Right lobe of liver (tissue), 4 donors: ENCODE data around the gene ENTPD1.

Source experiments
- POLR2A ChIP-seq: fragments of 450-650 bp; IDR thresholded peaks from one replicate; pipeline ENCODE4 v1.6.1; 2017; ENCODE audit warnings: antibody characterized with exemption, mild to moderate bottlenecking
- TF ChIP-seq, protein P1 (sequence below), 4 donors: fragments of 200-600 bp in 3 of 4; fragments of 450-650 bp in 1 of 4; IDR thresholded peaks; one replicate each; pipeline versions ENCODE4 v1.5.1 to v1.8.0; 2016 to 2022; ENCODE audit warnings: antibody characterized with exemption in 4 of 4, mild to moderate bottlenecking in 2 of 4
- donor health status: DM: no; HTN: no; CAD: no.
- donor health status: DM: no; HTN: no; CAD: no.
- donor health status: DM: no; HTN: yes; CAD: no.

- TF ChIP-seq POLR2A = no peak
- TF ChIP-seq, protein P1, sequence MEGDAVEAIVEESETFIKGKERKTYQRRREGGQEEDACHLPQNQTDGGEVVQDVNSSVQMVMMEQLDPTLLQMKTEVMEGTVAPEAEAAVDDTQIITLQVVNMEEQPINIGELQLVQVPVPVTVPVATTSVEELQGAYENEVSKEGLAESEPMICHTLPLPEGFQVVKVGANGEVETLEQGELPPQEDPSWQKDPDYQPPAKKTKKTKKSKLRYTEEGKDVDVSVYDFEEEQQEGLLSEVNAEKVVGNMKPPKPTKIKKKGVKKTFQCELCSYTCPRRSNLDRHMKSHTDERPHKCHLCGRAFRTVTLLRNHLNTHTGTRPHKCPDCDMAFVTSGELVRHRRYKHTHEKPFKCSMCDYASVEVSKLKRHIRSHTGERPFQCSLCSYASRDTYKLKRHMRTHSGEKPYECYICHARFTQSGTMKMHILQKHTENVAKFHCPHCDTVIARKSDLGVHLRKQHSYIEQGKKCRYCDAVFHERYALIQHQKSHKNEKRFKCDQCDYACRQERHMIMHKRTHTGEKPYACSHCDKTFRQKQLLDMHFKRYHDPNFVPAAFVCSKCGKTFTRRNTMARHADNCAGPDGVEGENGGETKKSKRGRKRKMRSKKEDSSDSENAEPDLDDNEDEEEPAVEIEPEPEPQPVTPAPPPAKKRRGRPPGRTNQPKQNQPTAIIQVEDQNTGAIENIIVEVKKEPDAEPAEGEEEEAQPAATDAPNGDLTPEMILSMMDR (IDR thresholded peaks at IDR 0.05) = no peak
Measured at GRCh38 chr10:95820363-95820762, 64.4 kb downstream of the ENTPD1 start.
